ENCODE measurements around the gene DPH7. TPM values are rescaled to one million over a fixed set of nuclear protein-coding genes. Genes with fewer than 3 reads are reported as not detected.
"Not testable (repeated sequence)": the region's sequence is repeated elsewhere in the genome, so short reads cannot be mapped to it uniquely, and the experiment has no call there.

The DPH7 gene
- total RNA-seq, 1 donor from 2014 or later = 32.2 TPM

DNA sequence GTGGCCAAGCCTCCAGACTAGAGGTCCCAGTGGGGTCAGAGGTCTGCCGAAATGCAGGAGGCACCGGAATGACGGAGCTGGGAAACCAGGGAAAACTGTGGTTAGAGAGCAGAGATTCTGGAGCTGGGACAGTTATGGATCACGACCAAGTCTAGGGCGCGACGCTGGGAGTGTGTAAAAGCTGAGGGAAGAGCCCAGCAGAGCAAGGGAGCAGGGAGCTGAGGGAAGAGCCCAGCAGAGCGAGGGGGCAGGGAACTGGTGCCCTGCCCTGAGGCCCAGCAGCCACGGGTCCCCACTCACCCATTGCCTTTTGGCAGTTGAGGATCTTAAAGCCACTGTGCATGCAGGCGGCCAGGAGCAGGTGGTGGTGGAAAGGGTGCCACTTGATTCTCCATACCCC, 14.6 kb downstream of the DPH7 start:
- Mint-ChIP-seq H3K36me3 (ENCODE audit: low read depth, unreplicated experiment) (peaks cover 32% of the 10 kb centered on the region), H3K9me3 (ENCODE audit: unreplicated experiment) (no peaks in the 10 kb centered on the region), H3K27ac (ENCODE audit: unreplicated experiment) (no peak overlapping the region), H3K4me3 (ENCODE audit: unreplicated experiment) (peak overlapping the region; percentile 68), H3K27me3 (ENCODE audit: unreplicated experiment) (peaks cover 6% of the 10 kb centered on the region), H3K4me1 (ENCODE audit: unreplicated experiment) (peaks cover 3% of the 10 kb centered on the region)
- TF ChIP-seq, protein P1, sequence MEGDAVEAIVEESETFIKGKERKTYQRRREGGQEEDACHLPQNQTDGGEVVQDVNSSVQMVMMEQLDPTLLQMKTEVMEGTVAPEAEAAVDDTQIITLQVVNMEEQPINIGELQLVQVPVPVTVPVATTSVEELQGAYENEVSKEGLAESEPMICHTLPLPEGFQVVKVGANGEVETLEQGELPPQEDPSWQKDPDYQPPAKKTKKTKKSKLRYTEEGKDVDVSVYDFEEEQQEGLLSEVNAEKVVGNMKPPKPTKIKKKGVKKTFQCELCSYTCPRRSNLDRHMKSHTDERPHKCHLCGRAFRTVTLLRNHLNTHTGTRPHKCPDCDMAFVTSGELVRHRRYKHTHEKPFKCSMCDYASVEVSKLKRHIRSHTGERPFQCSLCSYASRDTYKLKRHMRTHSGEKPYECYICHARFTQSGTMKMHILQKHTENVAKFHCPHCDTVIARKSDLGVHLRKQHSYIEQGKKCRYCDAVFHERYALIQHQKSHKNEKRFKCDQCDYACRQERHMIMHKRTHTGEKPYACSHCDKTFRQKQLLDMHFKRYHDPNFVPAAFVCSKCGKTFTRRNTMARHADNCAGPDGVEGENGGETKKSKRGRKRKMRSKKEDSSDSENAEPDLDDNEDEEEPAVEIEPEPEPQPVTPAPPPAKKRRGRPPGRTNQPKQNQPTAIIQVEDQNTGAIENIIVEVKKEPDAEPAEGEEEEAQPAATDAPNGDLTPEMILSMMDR (IDR thresholded peaks at IDR 0.05; ENCODE audit: unreplicated experiment) = no peak
- no peak for DNase-seq (ENCODE audit: low spot score)

DNA sequence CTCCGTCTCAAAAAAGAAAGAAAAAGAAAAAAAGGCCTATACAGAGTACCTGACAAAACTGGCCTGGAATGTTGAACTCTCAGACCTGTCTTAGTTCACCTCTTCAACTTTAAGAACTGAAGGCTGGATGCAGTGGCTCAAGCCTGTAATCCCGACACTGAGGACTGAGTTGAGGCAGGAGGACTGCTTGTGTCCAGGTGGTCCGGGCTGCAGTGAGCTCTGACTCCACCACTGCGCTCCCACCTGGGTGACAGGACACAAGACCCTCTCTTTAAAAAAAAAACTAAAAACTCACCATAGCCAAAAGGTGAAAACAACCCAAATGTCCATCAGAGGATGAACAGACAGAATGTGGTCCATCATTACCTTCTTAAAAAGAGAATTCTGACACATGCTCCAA, 20.6 kb downstream of the DPH7 start:
- Mint-ChIP-seq H3K36me3 (ENCODE audit: low read depth, unreplicated experiment) (peaks cover 35% of the 10 kb centered on the region), H3K9me3 (ENCODE audit: unreplicated experiment) (no peaks in the 10 kb centered on the region), H3K27me3 (ENCODE audit: unreplicated experiment) (no peaks in the 10 kb centered on the region)

DNA sequence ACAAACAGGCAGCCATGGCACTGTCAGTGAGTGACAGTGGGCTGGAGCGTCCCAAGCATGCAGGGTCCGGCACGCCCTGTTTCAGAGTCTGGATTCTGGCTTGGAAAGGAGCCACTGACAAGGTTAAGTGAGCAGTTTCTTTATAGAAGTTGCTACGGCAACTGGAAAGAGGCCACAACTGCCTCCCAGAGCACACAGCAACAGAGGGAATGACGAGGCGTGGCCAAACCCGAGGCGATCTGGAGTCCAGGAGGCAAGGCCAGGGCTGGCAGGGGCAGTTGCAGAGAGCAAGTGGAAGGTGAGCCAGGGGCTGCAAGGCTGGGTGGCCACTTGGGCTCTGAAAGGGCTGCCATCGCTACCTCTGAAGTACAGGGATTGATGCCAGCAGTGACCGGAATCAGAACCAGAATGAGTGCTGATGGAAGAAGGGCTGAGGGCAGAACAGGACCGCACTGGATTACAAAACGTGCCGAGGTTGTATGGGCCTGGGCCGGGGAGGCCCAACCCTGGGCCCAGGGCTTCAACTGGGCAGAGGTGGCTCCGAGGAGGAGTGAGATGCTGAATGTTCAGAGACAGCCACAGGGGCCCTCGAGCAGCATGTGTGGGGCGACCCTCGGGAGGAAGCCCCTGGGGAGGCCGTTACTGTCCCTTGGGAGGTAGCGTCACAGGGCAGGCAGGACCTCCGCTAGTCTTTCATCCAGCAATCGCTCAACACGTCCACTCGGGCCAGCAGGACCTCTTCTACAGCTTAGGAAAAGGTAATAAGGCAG, 22.5 kb downstream of the DPH7 start:
- no peak for DNase-seq (ENCODE audit: low spot score)
- no peaks in the 10 kb centered on the region for H3K9me3 Mint-ChIP-seq (ENCODE audit: unreplicated experiment)
- peak overlapping the region; percentile 21 for H3K4me3 Mint-ChIP-seq (ENCODE audit: unreplicated experiment)
- H3K27me3 Mint-ChIP-seq (ENCODE audit: unreplicated experiment) = no peaks in the 10 kb centered on the region
- peaks cover 5% of the 10 kb centered on the region for H3K4me1 Mint-ChIP-seq (ENCODE audit: unreplicated experiment)
- TF ChIP-seq, protein P1 (IDR thresholded peaks at IDR 0.05; ENCODE audit: unreplicated experiment) = no peak
- H3K27ac Mint-ChIP-seq (ENCODE audit: unreplicated experiment) = no peak overlapping the region
- peaks cover 29% of the 10 kb centered on the region for H3K36me3 Mint-ChIP-seq (ENCODE audit: low read depth, unreplicated experiment)

More for the DNA sequence above, 20.6 kb downstream of the DPH7 start:
- TF ChIP-seq, protein P1 (IDR thresholded peaks at IDR 0.05; ENCODE audit: unreplicated experiment) = no peak
- H3K27ac Mint-ChIP-seq (ENCODE audit: unreplicated experiment) = no peak overlapping the region
- no peak overlapping the region for H3K4me3 Mint-ChIP-seq (ENCODE audit: unreplicated experiment)
- no peak for DNase-seq (ENCODE audit: low spot score)
- no peaks in the 10 kb centered on the region for H3K4me1 Mint-ChIP-seq (ENCODE audit: unreplicated experiment)

DNA sequence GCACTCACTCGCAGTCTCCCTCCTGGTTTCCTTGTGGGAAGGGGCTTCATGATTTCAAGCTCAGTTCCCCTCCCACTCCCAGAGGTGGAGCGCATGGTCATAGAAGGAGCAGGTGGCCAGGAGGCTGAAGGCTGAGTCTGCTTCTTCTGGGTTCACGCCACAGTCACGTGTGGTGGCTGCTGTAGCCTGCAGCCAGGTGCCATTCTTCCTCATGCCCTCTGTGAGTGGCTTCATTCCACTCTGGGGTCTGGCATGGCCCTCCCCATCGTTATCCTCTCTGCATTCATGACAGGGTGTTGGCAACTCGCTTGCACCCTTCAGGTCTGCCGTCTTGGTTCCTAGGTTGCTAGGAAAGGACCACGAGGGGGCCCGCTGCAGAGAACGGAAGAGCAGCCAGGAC, 23.5 kb downstream of the DPH7 start:
- no peak for DNase-seq (ENCODE audit: low spot score)
- Mint-ChIP-seq H3K27me3 (ENCODE audit: unreplicated experiment) (peaks cover 1% of the 10 kb centered on the region), H3K4me1 (ENCODE audit: unreplicated experiment) (peaks cover 6% of the 10 kb centered on the region), H3K27ac (ENCODE audit: unreplicated experiment) (no peak overlapping the region), H3K9me3 (ENCODE audit: unreplicated experiment) (no peaks in the 10 kb centered on the region), H3K36me3 (ENCODE audit: low read depth, unreplicated experiment) (peaks cover 27% of the 10 kb centered on the region), H3K4me3 (ENCODE audit: unreplicated experiment) (peak overlapping the region; percentile 69)
- TF ChIP-seq, protein P1 (IDR thresholded peaks at IDR 0.05; ENCODE audit: unreplicated experiment) = no peak

DNA sequence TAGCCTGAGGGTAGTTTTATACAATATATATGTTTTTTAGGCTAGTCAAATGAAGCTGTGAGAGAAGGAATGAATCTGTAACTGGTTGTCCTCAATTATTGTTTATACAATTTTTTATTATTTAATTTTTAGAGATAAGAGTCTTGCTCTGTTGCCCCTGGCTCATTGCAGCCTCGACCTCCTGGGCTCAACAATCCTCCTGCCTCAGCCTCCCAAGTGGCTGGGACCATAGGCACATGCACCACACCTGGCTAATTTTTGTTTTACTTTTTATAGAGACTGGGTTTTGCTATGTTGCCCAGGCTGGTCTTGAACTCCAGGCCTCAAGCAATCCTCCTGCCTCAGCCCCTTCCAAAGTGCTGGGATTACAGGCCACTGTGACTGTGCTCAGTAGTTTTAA, 24.4 kb downstream of the DPH7 start:
- DNase-seq (ENCODE audit: low spot score) = no peak
- Mint-ChIP-seq H3K27ac (ENCODE audit: unreplicated experiment) (no peak overlapping the region), H3K9me3 (ENCODE audit: unreplicated experiment) (no peaks in the 10 kb centered on the region), H3K27me3 (ENCODE audit: unreplicated experiment) (peaks cover 6% of the 10 kb centered on the region), H3K36me3 (ENCODE audit: low read depth, unreplicated experiment) (peaks cover 19% of the 10 kb centered on the region), H3K4me3 (ENCODE audit: unreplicated experiment) (no peak overlapping the region), H3K4me1 (ENCODE audit: unreplicated experiment) (peaks cover 8% of the 10 kb centered on the region)
- TF ChIP-seq, protein P1 (IDR thresholded peaks at IDR 0.05; ENCODE audit: unreplicated experiment) = no peak

DNA sequence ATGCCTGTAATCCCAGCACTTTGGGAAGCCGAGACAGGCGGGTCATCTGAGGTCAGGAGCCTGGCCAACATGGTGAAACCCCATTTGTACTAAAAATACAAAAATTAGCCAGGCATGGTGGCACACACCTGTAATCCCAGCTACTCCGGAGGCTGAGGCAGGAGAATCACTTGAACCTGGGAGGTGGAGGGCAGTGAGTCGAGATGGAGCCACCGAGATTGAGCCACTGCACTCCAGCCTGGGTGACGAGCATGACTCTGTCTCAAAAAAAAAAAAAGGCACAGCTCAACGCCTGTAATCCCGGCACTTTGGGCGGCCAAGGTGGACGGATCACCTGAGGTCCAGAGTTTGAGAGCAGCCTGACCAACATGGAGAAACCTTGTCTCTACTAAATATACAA, 25.1 kb downstream of the DPH7 start:
- H3K9me3 Mint-ChIP-seq (ENCODE audit: unreplicated experiment); H3K4me1 Mint-ChIP-seq (ENCODE audit: unreplicated experiment); H3K27ac Mint-ChIP-seq (ENCODE audit: unreplicated experiment); DNase-seq (ENCODE audit: low spot score); H3K27me3 Mint-ChIP-seq (ENCODE audit: unreplicated experiment): not testable (repeated sequence)
- Mint-ChIP-seq H3K36me3 (ENCODE audit: low read depth, unreplicated experiment) (peaks cover 19% of the 10 kb centered on the region), H3K4me3 (ENCODE audit: unreplicated experiment) (peak overlapping the region; percentile 59)
